DOHH2 (cell line): Measurements from ENCODE around the gene MAP2.

Source experiments
- H3F3A ChIP-seq: fragments of 200-600 bp; sonication (generic), shearing (Covaris generic); 2 replicates; pipeline ENCODE4 v1.6.0; 2016; ENCODE audit warnings: antibody characterized with exemption, mild to moderate bottlenecking; ENCODE audit not compliant: control insufficient read depth, insufficient read depth
- H3K27ac ChIP-seq: fragments of 200-600 bp; sonication (generic); 2 replicates; pipeline ENCODE4 v1.5.1; 2014; ENCODE audit warnings: low read depth, mild to moderate bottlenecking, low read length, moderate library complexity
- H3K27me3 ChIP-seq: fragments of 200-600 bp; sonication (generic); 2 replicates; pipeline ENCODE4 v1.6.1; 2014; ENCODE audit warnings: mild to moderate bottlenecking, low read length, mixed read lengths; ENCODE audit not compliant: control insufficient read depth
- H3K36me3 ChIP-seq: fragments of 200-600 bp; sonication (generic); 2 replicates; pipeline ENCODE4 v1.6.1; 2014; ENCODE audit warnings: mild to moderate bottlenecking, low read length, moderate library complexity, mixed read lengths; ENCODE audit not compliant: control insufficient read depth
- H3K4me1 ChIP-seq: fragments of 200-600 bp; sonication (generic); 2 replicates; pipeline ENCODE4 v1.6.1; 2014; ENCODE audit warnings: mild to moderate bottlenecking, low read length, mixed read lengths; ENCODE audit not compliant: control insufficient read depth
- H3K4me2 ChIP-seq: fragments of 200-600 bp; sonication (generic); 2 replicates; pipeline ENCODE4 v1.6.0; 2014; ENCODE audit warnings: mild to moderate bottlenecking, low read length, moderate library complexity
- H3K4me3 ChIP-seq: fragments of 200-600 bp; sonication (generic); 2 replicates; pipeline ENCODE4 v1.5.1; 2014; ENCODE audit warnings: mild to moderate bottlenecking, low read length, mixed read lengths
- H3K79me2 ChIP-seq: fragments of 200-600 bp; sonication (generic); 2 replicates; pipeline ENCODE4 v1.6.1; 2014; ENCODE audit warnings: mild to moderate bottlenecking, low read length, mixed read lengths; ENCODE audit not compliant: control insufficient read depth
- H3K9me2 ChIP-seq: fragments of 200-600 bp; sonication (generic); replicated peaks from 2 replicates; pipeline ENCODE4 v1.6.1; 2014; ENCODE audit warnings: mild to moderate bottlenecking, low read length, mixed read lengths; ENCODE audit not compliant: control insufficient read depth
- H3K9me3 ChIP-seq: fragments of 200-600 bp; sonication (generic); 2 replicates; pipeline ENCODE4 v1.6.1; 2014; ENCODE audit warnings: antibody characterized with exemption, low read length, mixed read lengths; ENCODE audit not compliant: control insufficient read depth, insufficient read depth
- H4K20me1 ChIP-seq: fragments of 200-600 bp; sonication (generic); 2 replicates; pipeline ENCODE4 v1.6.0; 2014; ENCODE audit warnings: low read depth, mild to moderate bottlenecking, antibody characterized with exemption, low read length, moderate library complexity; ENCODE audit not compliant: control insufficient read depth, insufficient read depth
- CTCF ChIP-seq: fragments of 200-600 bp; sonication (generic); IDR thresholded peaks from one replicate; pipeline ENCODE4 v1.5.1; 2014; ENCODE audit warnings: antibody characterized with exemption, mild to moderate bottlenecking, low read depth, low read length; ENCODE audit not compliant: poor library complexity, severe bottlenecking
- EZH2phosphoT487 ChIP-seq: fragments of 200-600 bp; sonication (generic); IDR thresholded peaks from 2 replicates; pipeline ENCODE4 v1.6.1; 2017; ENCODE audit warnings: borderline replicate concordance, mild to moderate bottlenecking, antibody characterized with exemption, low read length, moderate library complexity, mixed read lengths

The MAP2 gene

GRCh38 chr2:209629597-209629996 is 205.8 kb downstream of the MAP2 start:
- Histone ChIP-seq H3K4me2 (no peak overlapping the region), H3K27me3 (no peaks in the 10 kb centered on the region)

GRCh38 chr2:209633911-209634310 is 210.1 kb downstream of the MAP2 start:
- no peaks in the 10 kb centered on the region for H3K4me1 ChIP-seq
- H3K36me3 ChIP-seq: no peaks in the 10 kb centered on the region
- H4K20me1 ChIP-seq: no peaks in the 10 kb centered on the region
- H3K4me3 ChIP-seq: no peak overlapping the region
- H3K79me2 ChIP-seq: no peaks in the 10 kb centered on the region
- H3K9me2 ChIP-seq: no peaks in the 10 kb centered on the region
- TF ChIP-seq EZH2phosphoT487 (no peak), CTCF (no peak)
- no peaks in the 10 kb centered on the region for H3K9me3 ChIP-seq
- no peak overlapping the region for H3K27ac ChIP-seq
- no peaks in the 10 kb centered on the region for H3K27me3 ChIP-seq
- no peaks in the 10 kb centered on the region for H3F3A ChIP-seq
- H3K4me2 ChIP-seq: no peak overlapping the region

More at GRCh38 chr2:209629597-209629996, 205.8 kb downstream of the MAP2 start:
- H3K9me2 ChIP-seq: no peaks in the 10 kb centered on the region
- no peak for TF ChIP-seq CTCF
- TF ChIP-seq EZH2phosphoT487: no peak
- no peaks in the 10 kb centered on the region for H3F3A ChIP-seq
- no peak overlapping the region for H3K4me3 ChIP-seq
- H3K79me2 ChIP-seq: no peaks in the 10 kb centered on the region
- H4K20me1 ChIP-seq: no peaks in the 10 kb centered on the region
- no peak overlapping the region for H3K27ac ChIP-seq
- H3K36me3 ChIP-seq: no peaks in the 10 kb centered on the region
- H3K4me1 ChIP-seq: no peaks in the 10 kb centered on the region
- no peaks in the 10 kb centered on the region for H3K9me3 ChIP-seq

- Histone ChIP-seq H3K4me1 (no peaks in the 10 kb centered on the region), H3K9me3 (no peaks in the 10 kb centered on the region), H3K79me2 (no peaks in the 10 kb centered on the region), H3K27ac (no peak overlapping the region), H4K20me1 (no peaks in the 10 kb centered on the region), H3F3A (no peaks in the 10 kb centered on the region), H3K9me2 (no peaks in the 10 kb centered on the region), H3K27me3 (no peaks in the 10 kb centered on the region), H3K4me3 (no peak overlapping the region), H3K4me2 (no peak overlapping the region), H3K36me3 (no peaks in the 10 kb centered on the region)
- no peak for TF ChIP-seq CTCF
- TF ChIP-seq EZH2phosphoT487: no peak
Measured at GRCh38 chr2:209636076-209636475, 212.2 kb downstream of the MAP2 start.

DNA sequence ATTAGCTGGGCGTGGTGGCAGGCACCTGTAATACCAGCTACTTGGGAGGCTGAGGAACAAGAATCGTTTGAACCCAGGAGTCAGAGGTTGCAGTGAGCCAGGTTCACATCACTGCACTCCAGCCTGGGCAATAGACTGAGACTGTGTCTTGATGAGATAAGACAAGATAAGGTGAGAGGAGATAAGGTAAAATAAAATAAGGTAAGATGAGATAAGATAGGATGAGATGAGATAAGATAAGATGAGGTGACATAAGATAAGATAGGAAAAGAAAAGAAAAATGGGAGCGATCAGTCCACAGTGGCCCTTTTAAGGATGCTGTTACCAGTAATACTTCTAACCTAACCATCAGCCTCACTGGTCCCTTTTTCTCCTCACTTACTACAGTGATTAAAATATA is 213.4 kb downstream of the MAP2 start:
- Histone ChIP-seq H3K36me3 (no peaks in the 10 kb centered on the region), H3K27ac (no peak overlapping the region), H3K4me1 (no peaks in the 10 kb centered on the region), H3K9me2 (no peaks in the 10 kb centered on the region), H3K79me2 (no peaks in the 10 kb centered on the region), H3F3A (no peaks in the 10 kb centered on the region), H3K4me2 (no peak overlapping the region), H3K27me3 (no peaks in the 10 kb centered on the region), H4K20me1 (no peaks in the 10 kb centered on the region), H3K9me3 (no peaks in the 10 kb centered on the region), H3K4me3 (no peak overlapping the region)
- TF ChIP-seq EZH2phosphoT487 (no peak), CTCF (no peak)
